ENCODE measurements around the gene GOLGA5. TPM values are rescaled to one million over a fixed set of nuclear protein-coding genes. Genes with fewer than 3 reads are reported as not detected.
"Not testable (repeated sequence)": the region's sequence is repeated elsewhere in the genome, so short reads cannot be mapped to it uniquely, and the experiment has no call there.

GOLGA5 gene
- total and polyA plus RNA-seq, 8 donors, result 17.4 to 59.9 (median 33.1) TPM

DNA sequence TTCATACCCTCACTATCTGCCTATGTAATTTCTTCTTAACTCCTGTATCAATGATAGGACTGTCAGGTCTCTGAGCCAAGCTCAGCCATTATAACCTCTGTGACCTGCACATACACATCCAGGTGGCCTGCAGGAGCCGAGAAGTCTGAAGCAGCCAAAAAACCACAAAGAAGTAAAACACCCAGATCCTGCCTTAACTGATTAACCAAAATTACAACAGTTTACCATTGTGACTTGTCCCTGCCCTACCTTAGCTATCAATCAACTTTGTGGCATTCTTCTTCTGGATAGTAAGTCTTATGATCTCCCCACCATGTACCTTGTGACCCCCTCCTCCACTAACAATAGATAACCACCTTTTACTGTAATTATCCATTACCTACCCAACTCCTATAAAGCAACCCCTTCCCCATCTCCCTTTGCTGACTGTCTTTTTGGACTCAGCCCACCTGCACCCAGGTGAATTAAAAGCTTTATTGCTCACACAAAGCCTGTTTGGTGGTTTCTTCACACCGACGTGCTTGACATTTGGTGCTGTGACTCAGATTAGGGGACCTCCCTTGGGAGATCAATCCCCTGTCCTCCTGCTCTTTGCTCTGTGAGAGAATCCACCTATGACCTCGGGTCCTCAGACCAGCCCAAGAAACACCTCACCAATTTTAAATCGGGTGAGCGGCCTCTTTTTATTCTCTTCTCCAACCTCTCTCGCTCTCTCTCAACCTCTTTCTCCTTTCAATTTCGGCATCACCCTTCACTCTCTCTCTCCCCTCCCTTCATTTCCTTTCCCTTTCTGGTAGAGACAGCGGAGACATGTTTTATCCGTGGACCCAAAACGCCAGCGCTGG, 34.2 kb upstream of the GOLGA5 start:
- WGBS, 5 donors, result 88 to 92% (median 89%) methylated on average over 12 of the region's 12 CpGs
- TF ChIP-seq POLR2A (IDR thresholded peaks at IDR 0.05) (no peak), CTCF (IDR thresholded peaks at IDR 0.05) (no peak), POLR2AphosphoS5 (IDR thresholded peaks at IDR 0.05) (no peak), EP300 (IDR thresholded peaks at IDR 0.05) (no peak)
- H3K9me3 ChIP-seq, result no peaks in the 10 kb centered on the region

DNA sequence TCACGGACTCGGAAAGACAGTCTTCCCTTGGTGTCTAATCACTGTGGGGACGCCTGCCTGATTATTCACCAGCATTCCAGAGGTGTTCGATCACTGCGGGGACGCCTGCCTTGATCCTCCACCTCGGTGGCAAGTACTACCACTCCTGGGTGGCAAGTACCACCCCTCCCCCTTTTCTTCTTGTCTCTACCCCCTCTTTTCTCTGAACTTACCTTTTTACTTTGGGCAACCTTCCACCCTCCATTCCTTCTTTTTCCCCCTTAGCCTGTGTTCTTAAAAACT, 33.6 kb upstream of the GOLGA5 start:
- Histone ChIP-seq H3K4me1 (no peaks in the 10 kb centered on the region), H3K27ac (no peak overlapping the region), H3K4me3 (no peak overlapping the region), H3K9me3 (no peaks in the 10 kb centered on the region), H3K27me3 (no peaks in the 10 kb centered on the region), H3K36me3 (no peaks in the 10 kb centered on the region)
- intact Hi-C loops (cut with DNase I; ENCODE audit: low total_unique reads), result no loop called here
- no peak for TF ChIP-seq POLR2AphosphoS5 (IDR thresholded peaks at IDR 0.05)
- no peak for TF ChIP-seq CTCF (IDR thresholded peaks at IDR 0.05)
- TF ChIP-seq EP300 (IDR thresholded peaks at IDR 0.05), result no peak
- WGBS, 5 donors, result 88 to 94% (median 90%) methylated on average over 7 of the region's 7 CpGs
- DNase-seq, result no peak

More for the DNA sequence above, 34.2 kb upstream of the GOLGA5 start:
- intact Hi-C loops (cut with DNase I; ENCODE audit: low total_unique reads), result no loop called here
- no peak for DNase-seq
- Histone ChIP-seq H3K36me3 (no peaks in the 10 kb centered on the region), H3K4me1 (no peaks in the 10 kb centered on the region), H3K4me3 (no peak overlapping the region), H3K27me3 (no peaks in the 10 kb centered on the region), H3K27ac (no peak overlapping the region)

DNA sequence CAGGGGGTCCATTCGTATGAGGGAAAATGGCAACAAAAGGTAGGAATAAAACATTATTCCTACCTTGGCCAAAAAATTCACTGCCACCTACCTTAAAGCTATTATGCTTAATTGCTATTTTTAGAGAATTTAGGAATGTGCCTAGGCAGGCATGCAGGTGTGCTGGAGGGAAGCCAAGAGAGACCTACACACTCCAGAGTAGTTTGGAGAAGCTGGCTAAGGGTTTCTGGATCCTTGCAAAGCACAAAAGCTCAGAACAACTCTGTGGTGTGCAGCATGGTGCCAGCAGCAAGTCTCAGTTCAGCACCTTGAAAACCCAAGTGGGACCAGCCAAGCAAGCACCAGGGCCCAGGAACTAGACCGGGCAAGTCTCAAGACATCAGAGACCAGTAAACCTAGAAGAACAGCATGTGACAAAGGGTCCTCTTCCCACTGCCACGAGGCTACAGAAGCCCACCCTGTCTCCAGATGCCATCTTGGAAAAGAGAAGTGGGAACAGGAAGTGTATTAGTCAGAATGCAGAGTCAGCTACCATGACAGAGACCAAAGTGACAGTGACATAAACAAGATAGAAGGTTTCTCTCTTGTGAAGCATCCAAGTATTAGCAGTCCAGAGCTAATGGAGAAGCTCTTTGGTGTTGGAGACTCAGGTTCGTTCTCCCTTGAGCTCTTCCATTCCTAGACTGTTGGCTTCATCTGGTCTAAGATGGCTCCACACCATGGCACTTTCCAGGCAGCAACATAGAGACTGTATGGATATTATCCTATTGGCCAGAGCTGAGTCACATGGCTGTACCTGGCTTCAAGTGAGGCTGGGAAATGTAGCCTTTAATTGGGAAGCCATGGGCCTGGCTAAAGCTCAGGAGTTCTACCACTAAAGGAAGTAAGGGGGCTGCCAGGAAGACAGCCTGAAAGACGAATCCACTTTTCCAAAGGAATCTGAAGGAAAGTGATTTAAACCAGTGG, 30.2 kb upstream of the GOLGA5 start:
- H3K27me3 ChIP-seq; H3K4me3 ChIP-seq; H3K4me1 ChIP-seq; H3K27ac ChIP-seq; H3K9me3 ChIP-seq; DNase-seq; H3K36me3 ChIP-seq; intact Hi-C loops (cut with DNase I; ENCODE audit: low total_unique reads): not testable (repeated sequence)
- 63 to 75% (median 73%) methylated on average over 2 to 4 of the region's 5 CpGs for WGBS, 5 donors

- peak in 1 of 3 donors; percentile 36 for TF ChIP-seq POLR2AphosphoS5 (IDR thresholded peaks at IDR 0.05)
- H3K27me3 ChIP-seq; H3K9me3 ChIP-seq; intact Hi-C loops (cut with DNase I; ENCODE audit: low total_unique reads); H3K4me3 ChIP-seq; H3K4me1 ChIP-seq; H3K36me3 ChIP-seq: not testable (repeated sequence)
- 12 to 31% (median 17%) methylated on average over 1 of the region's 1 CpG for WGBS, 5 donors
- H3K27ac ChIP-seq, result peak overlapping the region in 2 of 5 donors; percentile 51 to 74
- peak; percentile 34 to 69 for DNase-seq
Measured at GRCh38 chr14:92768236-92768635, 25.9 kb upstream of the GOLGA5 start.

DNA sequence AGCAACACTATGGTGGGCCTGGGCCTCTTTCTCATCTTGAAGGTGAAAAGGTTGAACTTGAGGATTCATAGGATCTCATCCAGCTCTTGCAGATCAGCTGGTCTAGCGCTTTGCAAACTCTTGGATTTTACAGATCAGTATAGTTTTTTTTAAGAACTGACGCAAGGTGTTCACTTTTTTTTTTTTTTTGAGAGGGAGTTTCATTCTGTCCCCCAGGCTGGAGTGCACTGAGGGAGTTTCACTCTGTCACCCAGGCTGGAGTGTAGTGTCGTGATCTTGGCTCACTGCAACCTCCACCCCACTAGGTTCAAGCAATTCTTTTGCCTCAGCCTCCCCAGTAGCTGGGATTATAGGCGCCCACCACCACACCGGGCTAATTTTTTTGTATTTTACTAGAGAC, 25.3 kb upstream of the GOLGA5 start:
- 85 to 100% (median 94%) methylated on average over 5 of the region's 5 CpGs for WGBS, 5 donors
- Histone ChIP-seq H3K36me3 (no peaks in the 10 kb centered on the region), H3K4me1 (no peaks in the 10 kb centered on the region), H3K27ac (peak overlapping the region in 2 of 5 donors; percentile 51 to 74), H3K9me3 (no peaks in the 10 kb centered on the region), H3K4me3 (no peak overlapping the region), H3K27me3 (no peaks in the 10 kb centered on the region)
- no peak for DNase-seq
- TF ChIP-seq CTCF (IDR thresholded peaks at IDR 0.05) (no peak), EP300 (IDR thresholded peaks at IDR 0.05) (no peak), POLR2A (IDR thresholded peaks at IDR 0.05) (no peak), POLR2AphosphoS5 (IDR thresholded peaks at IDR 0.05) (no peak)
- intact Hi-C loops (cut with DNase I; ENCODE audit: low total_unique reads), result no loop called here
